Measurements from ENCODE around the gene ZMYM1. TPM values are rescaled to one million over a fixed set of nuclear protein-coding genes. Genes with fewer than 3 reads are reported as not detected.

ZMYM1 gene
- total RNA-seq (2022; extraction: Qiagen RNA extraction; ENCODE audit: low read depth), result 4.0 to 8.4 TPM (median 6.8 TPM) in 5 replicates

GRCh38 chr1:35079003-35079930 is at the start of gene ZMYM1:
Gene ZMYM1, plus strand, starts transcription at chr1:35079385. Its CDS starts 14,603 bp downstream, at chr1:35093988.

Other genes with a start within 250 kb of the ZMYM1 start
- gene SMIM12, start 219.6 kb upstream of the ZMYM1 start, total RNA-seq (2022; extraction: Qiagen RNA extraction; ENCODE audit: low read depth), result 51.2 to 61.7 TPM (median 57.6 TPM) in 5 replicates
- gene DLGAP3, start 149.7 kb upstream of the ZMYM1 start, total RNA-seq (2022; extraction: Qiagen RNA extraction; ENCODE audit: low read depth), result 0.09 to 0.27 TPM (median 0.26 TPM) in 5 replicates
- 13.3 to 16.4 TPM (median 15.1 TPM) in 5 replicates for gene TMEM35B, start 94.0 kb upstream of the ZMYM1 start, total RNA-seq (2022; extraction: Qiagen RNA extraction; ENCODE audit: low read depth)
- 1.7 to 5.5 TPM (median 5.1 TPM) in 5 replicates for gene ZMYM6, start 47.4 kb upstream of the ZMYM1 start, total RNA-seq (2022; extraction: Qiagen RNA extraction; ENCODE audit: low read depth)
- 188 to 375 TPM (median 230 TPM) in 5 replicates for gene SFPQ, start 113.8 kb downstream of the ZMYM1 start, total RNA-seq (2022; extraction: Qiagen RNA extraction; ENCODE audit: low read depth)
- gene ZMYM4, start 189.3 kb downstream of the ZMYM1 start, total RNA-seq (2022; extraction: Qiagen RNA extraction; ENCODE audit: low read depth), result 9.3 to 12.8 TPM (median 11.3 TPM) in 5 replicates